Islet of Langerhans (tissue), 1 donor: Measurements from ENCODE around the gene CD38.

Source experiments
- FAIRE-seq: peaks from one replicate; lab custom pipeline; 2011; peaks lifted over from hg19 to GRCh38; lab: Jason Lieb, UNC

The CD38 gene

GRCh38 chr4:15868111-15868510, 90.0 kb downstream of the CD38 start:
- no peak for FAIRE-seq

GRCh38 chr4:15868826-15869413, 90.8 kb downstream of the CD38 start:
- FAIRE-seq: no peak

- FAIRE-seq: no peak
Observed at GRCh38 chr4:15870079-15870478, 92.0 kb downstream of the CD38 start.

GRCh38 chr4:15870921-15871664, 93.0 kb downstream of the CD38 start:
- no peak for FAIRE-seq

GRCh38 chr4:15873117-15873516, 95.0 kb downstream of the CD38 start:
- FAIRE-seq: no peak

GRCh38 chr4:15874671-15875070, 96.5 kb downstream of the CD38 start:
- no peak for FAIRE-seq

GRCh38 chr4:15875663-15876460, 97.7 kb downstream of the CD38 start:
- FAIRE-seq: no peak

- FAIRE-seq: no peak
Observed at GRCh38 chr4:15878011-15878410, 99.9 kb downstream of the CD38 start.

GRCh38 chr4:15881820-15882219, 103.7 kb downstream of the CD38 start:
- FAIRE-seq: no peak

- FAIRE-seq: peak; percentile 43
Observed at GRCh38 chr4:15882675-15883086, 104.6 kb downstream of the CD38 start.

- FAIRE-seq: no peak
Observed at GRCh38 chr4:15883610-15884243, 105.6 kb downstream of the CD38 start.

- no peak for FAIRE-seq
Observed at GRCh38 chr4:15884666-15885065, 106.5 kb downstream of the CD38 start.

GRCh38 chr4:15885422-15885821, 107.3 kb downstream of the CD38 start:
- no peak for FAIRE-seq

GRCh38 chr4:15888515-15888914, 110.4 kb downstream of the CD38 start:
- no peak for FAIRE-seq

GRCh38 chr4:15890246-15890829, 112.2 kb downstream of the CD38 start:
- FAIRE-seq: no peak

- no peak for FAIRE-seq
Observed at GRCh38 chr4:15891312-15891711, 113.2 kb downstream of the CD38 start.

GRCh38 chr4:15893962-15894361, 115.8 kb downstream of the CD38 start:
- no peak for FAIRE-seq

GRCh38 chr4:15894393-15894792, 116.3 kb downstream of the CD38 start:
- FAIRE-seq: no peak

GRCh38 chr4:15894921-15895916, 117.1 kb downstream of the CD38 start:
- no peak for FAIRE-seq

- no peak for FAIRE-seq
Observed at GRCh38 chr4:15897577-15897976, 119.4 kb downstream of the CD38 start.

- no peak for FAIRE-seq
Observed at GRCh38 chr4:15898902-15899301, 120.8 kb downstream of the CD38 start.
